GM19438 (cell line): Measurements from ENCODE around the gene NUMA1.

Source experiments
- ATAC-seq: cut with Tn5 transposase; IDR thresholded peaks from one replicate; pipeline ENCODE4 v1.9.1; 2021; ENCODE audit warnings: low read depth; ENCODE audit not compliant: unreplicated experiment

NUMA1 gene

GRCh38 chr11:72080326-72081183, at the start of gene NUMA1, which contains the start of gene LRRC51:
NUMA1 (minus strand) TSS chr11:72080542; CDS start chr11:72035943, 44,599 bp downstream.
LRRC51 (plus strand) TSS chr11:72080850; CDS start chr11:72089084, 8,234 bp downstream.
- ATAC-seq = peak; percentile 92

GRCh38 chr11:72129381-72129780, 49.0 kb upstream of the NUMA1 start:
- no peak for ATAC-seq

GRCh38 chr11:72127923-72128322, 47.6 kb upstream of the NUMA1 start:
- no peak for ATAC-seq

GRCh38 chr11:72125956-72126355, 45.6 kb upstream of the NUMA1 start:
- ATAC-seq = no peak

GRCh38 chr11:72124046-72124445, 43.7 kb upstream of the NUMA1 start:
- ATAC-seq = no peak

- ATAC-seq = no peak
Measured at GRCh38 chr11:72123117-72123653, 42.8 kb upstream of the NUMA1 start.

GRCh38 chr11:72122607-72123006, 42.3 kb upstream of the NUMA1 start:
- ATAC-seq = no peak

GRCh38 chr11:72120930-72121329, 40.6 kb upstream of the NUMA1 start:
- no peak for ATAC-seq

GRCh38 chr11:72119198-72119597, 38.9 kb upstream of the NUMA1 start:
- ATAC-seq = no peak

- ATAC-seq = no peak
Measured at GRCh38 chr11:72116019-72116755, 35.8 kb upstream of the NUMA1 start.

- no peak for ATAC-seq
Measured at GRCh38 chr11:72114570-72114969, 34.2 kb upstream of the NUMA1 start.

- ATAC-seq = no peak
Measured at GRCh38 chr11:72112978-72113808, 32.9 kb upstream of the NUMA1 start.

- peak; percentile 90 for ATAC-seq
Measured at GRCh38 chr11:72112143-72112977, 32.0 kb upstream of the NUMA1 start, which contains the start of gene ANAPC15. ANAPC15 (minus strand) TSS chr11:72112695; CDS start chr11:72111276, 1,419 bp downstream.

GRCh38 chr11:72111300-72112142, 31.2 kb upstream of the NUMA1 start:
- peak; percentile 1 for ATAC-seq

- ATAC-seq = no peak
Measured at GRCh38 chr11:72105888-72106287, 25.5 kb upstream of the NUMA1 start, which contains the start of gene TOMT. TOMT (plus strand) TSS chr11:72105924; CDS start chr11:72105952, 28 bp downstream.

GRCh38 chr11:72103754-72104167, 23.4 kb upstream of the NUMA1 start:
- ATAC-seq = no peak

- peak; percentile 87 for ATAC-seq
Measured at GRCh38 chr11:72102946-72103753, 22.8 kb upstream of the NUMA1 start, which contains the start of gene LAMTOR1. LAMTOR1 (minus strand) TSS chr11:72103297; CDS start chr11:72103224, 73 bp downstream.

GRCh38 chr11:72102631-72102945, 22.2 kb upstream of the NUMA1 start:
- ATAC-seq = no peak
